Stomach (tissue), 9 donors: ENCODE data around the gene TTLL12. TPM values are rescaled to one million over a fixed set of nuclear protein-coding genes. Genes with fewer than 3 reads are reported as not detected.
A peak's percentile ranks its signal among the peaks of the same experiment; 100 is the strongest.

Experiments used
- DNase-seq, 2 donors: peaks; one replicate each; pipeline versions ENCODE4 v3.0.0 to v3.0.0-alpha.2; 2013 to 2019
- H3K27ac ChIP-seq, 5 donors: fragments of 200-600 bp in 4 of 5; sonication (generic) in 4 of 5; one replicate each; pipeline ENCODE4 v1.5.1; 2013 to 2019; ENCODE audit warnings: mild to moderate bottlenecking in 1 of 5, moderate library complexity in 1 of 5
- H3K27me3 ChIP-seq, 3 donors: fragments of 200-600 bp; sonication (generic); one replicate each; pipeline ENCODE4 v1.5.1; 2017 to 2019; ENCODE audit warnings: mixed run types in 1 of 3
- H3K36me3 ChIP-seq, 4 donors: fragments of 200-600 bp; sonication (generic); 1 replicate in 3 of 4; 2 replicates in 1 of 4; pipeline ENCODE4 v1.5.1; 2016 to 2019
- H3K4me1 ChIP-seq, 4 donors: fragments of 200-600 bp; sonication (generic); one replicate each; pipeline ENCODE4 v1.5.1; 2016 to 2019
- H3K4me3 ChIP-seq, 4 donors: fragments of 200-600 bp; sonication (generic) in 3 of 4; one replicate each; pipeline ENCODE4 v1.5.1; 2016 to 2019; ENCODE audit warnings: mild to moderate bottlenecking in 1 of 4
- H3K9me3 ChIP-seq, 4 donors: fragments of 200-600 bp; sonication (generic); one replicate each; pipeline ENCODE4 v1.5.1; 2016 to 2019
- EP300 ChIP-seq: sonication (generic); formaldehyde crosslinking; IDR thresholded peaks from one replicate; pipeline ENCODE4 v1.6.1; 2017; ENCODE audit warnings: antibody characterized with exemption
- POLR2A ChIP-seq, 4 donors: fragments of 450-650 bp; IDR thresholded peaks; one replicate each; pipeline ENCODE4 v1.6.1; 2016; ENCODE audit warnings: antibody characterized with exemption in 4 of 4, control low read depth in 2 of 4, mild to moderate bottlenecking in 1 of 4, moderate library complexity in 1 of 4
- POLR2AphosphoS5 ChIP-seq, 3 donors: sonication (generic); formaldehyde crosslinking; IDR thresholded peaks; one replicate each; pipeline ENCODE4 v1.6.1; 2016; ENCODE audit warnings: antibody characterized with exemption in 3 of 3
- WGBS, 5 donors: extraction: QIAGEN DNeasy Blood & Tissue Kit in 3 of 5; methylation state at CpG; one replicate each; pipeline versions ENCODE4 v1.1.5 to v1.1.7; 2013 to 2018; 5-methylcytosine and 5-hydroxymethylcytosine counted together
- intact Hi-C: fragments of 100-400 bp; cut with DNase I; formaldehyde crosslinking; loops from one replicate; pipeline ENCODE4 v1.15.1; 2023; ENCODE audit warnings: low total_unique reads
- polyA plus RNA-seq, 3 donors: library from polyadenylated mRNA; stranded (reverse); fragments of 200-250 nt; gene quantifications; one replicate each; pipeline ENCODE4 v1.2.3, GENCODE V29; 2013
- total RNA-seq, 5 donors: library from RNA; depleted of rRNA; stranded (reverse); fragments of >200 nt; gene quantifications; one replicate each; pipeline versions ENCODE4 v1.1.0 to v1.2.3, GENCODE V29; 2014 to 2016
- TF ChIP-seq, protein P1 (sequence below), 7 experiments: fragments of 450-650 bp in 4 of 7; fragments of 200-600 bp in 3 of 7; sonication (generic) in 3 of 7; IDR thresholded peaks; one replicate each; pipeline ENCODE4 v1.5.1; 2016 to 2019; ENCODE audit warnings: antibody characterized with exemption in 7 of 7, control low read depth in 2 of 7, mild to moderate bottlenecking in 1 of 7
- donor health status: healthy with polysubstance abuse.
- donor health status: Bipolar disorder and iron deficiency.
- donor health status: healthy.

Gene TTLL12
- total and polyA plus RNA-seq, 8 donors, result 4.1 to 64.3 (median 30.1) TPM

DNA sequence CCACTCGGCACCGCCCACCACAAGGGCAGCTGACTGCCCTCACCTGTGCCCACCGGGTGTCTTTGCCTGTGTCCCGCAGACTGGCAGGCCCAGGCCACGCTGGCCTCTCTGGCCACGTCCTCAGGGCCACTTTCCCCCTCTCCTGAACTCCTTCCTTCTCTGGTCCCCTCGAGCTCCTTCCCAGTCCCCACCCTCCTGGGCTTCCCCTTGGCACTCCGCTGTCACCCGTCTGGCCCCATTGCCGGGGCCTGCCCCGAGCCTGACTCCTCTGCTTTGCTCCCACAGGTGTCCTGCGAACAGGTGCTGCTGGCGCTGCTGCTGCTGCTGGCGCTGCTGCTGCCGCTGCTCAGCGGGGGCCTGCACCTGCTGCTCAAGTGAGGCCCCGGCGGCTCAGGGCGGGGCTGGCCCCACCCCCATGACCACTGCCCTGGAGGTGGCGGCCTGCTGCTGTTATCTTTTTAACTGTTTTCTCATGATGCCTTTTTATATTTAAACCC, 58.0 kb downstream of the TTLL12 start:
- Histone ChIP-seq H3K4me3 (peak overlapping the region in 2 of 4 donors; percentile 5 to 18), H3K4me1 (peaks cover 23 to 71% (median 54%) of the 10 kb centered on the region in 4 donors), H3K36me3 (peaks cover 0 to 37% (median 36%) of the 10 kb centered on the region in 4 donors), H3K27me3 (no peaks in the 10 kb centered on the region), H3K9me3 (no peaks in the 10 kb centered on the region), H3K27ac (peak overlapping the region; percentile 73 to 85 (median 78))
- TF ChIP-seq POLR2AphosphoS5 (IDR thresholded peaks at IDR 0.05), result peak in 2 of 3 donors; percentile 53 to 65
- TF ChIP-seq, protein P1, sequence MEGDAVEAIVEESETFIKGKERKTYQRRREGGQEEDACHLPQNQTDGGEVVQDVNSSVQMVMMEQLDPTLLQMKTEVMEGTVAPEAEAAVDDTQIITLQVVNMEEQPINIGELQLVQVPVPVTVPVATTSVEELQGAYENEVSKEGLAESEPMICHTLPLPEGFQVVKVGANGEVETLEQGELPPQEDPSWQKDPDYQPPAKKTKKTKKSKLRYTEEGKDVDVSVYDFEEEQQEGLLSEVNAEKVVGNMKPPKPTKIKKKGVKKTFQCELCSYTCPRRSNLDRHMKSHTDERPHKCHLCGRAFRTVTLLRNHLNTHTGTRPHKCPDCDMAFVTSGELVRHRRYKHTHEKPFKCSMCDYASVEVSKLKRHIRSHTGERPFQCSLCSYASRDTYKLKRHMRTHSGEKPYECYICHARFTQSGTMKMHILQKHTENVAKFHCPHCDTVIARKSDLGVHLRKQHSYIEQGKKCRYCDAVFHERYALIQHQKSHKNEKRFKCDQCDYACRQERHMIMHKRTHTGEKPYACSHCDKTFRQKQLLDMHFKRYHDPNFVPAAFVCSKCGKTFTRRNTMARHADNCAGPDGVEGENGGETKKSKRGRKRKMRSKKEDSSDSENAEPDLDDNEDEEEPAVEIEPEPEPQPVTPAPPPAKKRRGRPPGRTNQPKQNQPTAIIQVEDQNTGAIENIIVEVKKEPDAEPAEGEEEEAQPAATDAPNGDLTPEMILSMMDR (IDR thresholded peaks at IDR 0.05), result no peak
- 17 to 45% (median 29%) methylated on average over 14 to 20 of the region's 20 CpGs for WGBS, 5 donors
- intact Hi-C loops, result no loop called here
- DNase-seq, result peak; percentile 82 to 86

DNA sequence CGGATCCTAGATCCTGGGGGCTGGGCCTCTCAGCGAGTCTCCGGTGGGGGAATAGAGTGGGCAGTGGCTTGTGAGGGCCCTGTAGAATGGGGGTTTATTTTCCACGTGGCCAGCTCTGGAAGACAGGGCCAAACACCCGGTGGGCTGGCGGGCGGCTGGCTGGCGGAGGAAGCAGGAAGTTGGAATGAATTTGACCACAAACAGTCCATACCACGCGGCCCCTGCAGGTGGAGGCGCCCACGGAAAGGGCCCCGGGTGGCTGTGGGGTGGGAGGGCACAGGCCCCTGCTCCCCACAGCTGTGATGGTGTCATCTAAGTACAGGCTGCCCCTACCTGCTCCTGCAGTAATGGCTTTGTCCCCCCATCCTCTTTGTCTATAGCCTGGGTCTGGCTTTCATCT, 58.8 kb downstream of the TTLL12 start:
- H3K27me3 ChIP-seq, result no peaks in the 10 kb centered on the region
- peak overlapping the region in 1 of 4 donors; percentile 18 for H3K4me3 ChIP-seq
- DNase-seq, result peak in 1 of 2 donors; percentile 52
- H3K4me1 ChIP-seq, result peaks cover 23 to 74% (median 56%) of the 10 kb centered on the region in 4 donors
- no peaks in the 10 kb centered on the region for H3K9me3 ChIP-seq
- intact Hi-C loops, result no loop called here
- peaks cover 0 to 28% (median 27%) of the 10 kb centered on the region in 4 donors for H3K36me3 ChIP-seq
- H3K27ac ChIP-seq, result peak overlapping the region; percentile 73 to 85 (median 78)
- TF ChIP-seq EP300 (no peak), POLR2AphosphoS5 (IDR thresholded peaks at IDR 0.05) (no peak), POLR2A (IDR thresholded peaks at IDR 0.05) (no peak)
- TF ChIP-seq, protein P1 (IDR thresholded peaks at IDR 0.05), result no peak
- 32 to 69% (median 33%) methylated on average over 13 of the region's 13 CpGs for WGBS, 5 donors

DNA sequence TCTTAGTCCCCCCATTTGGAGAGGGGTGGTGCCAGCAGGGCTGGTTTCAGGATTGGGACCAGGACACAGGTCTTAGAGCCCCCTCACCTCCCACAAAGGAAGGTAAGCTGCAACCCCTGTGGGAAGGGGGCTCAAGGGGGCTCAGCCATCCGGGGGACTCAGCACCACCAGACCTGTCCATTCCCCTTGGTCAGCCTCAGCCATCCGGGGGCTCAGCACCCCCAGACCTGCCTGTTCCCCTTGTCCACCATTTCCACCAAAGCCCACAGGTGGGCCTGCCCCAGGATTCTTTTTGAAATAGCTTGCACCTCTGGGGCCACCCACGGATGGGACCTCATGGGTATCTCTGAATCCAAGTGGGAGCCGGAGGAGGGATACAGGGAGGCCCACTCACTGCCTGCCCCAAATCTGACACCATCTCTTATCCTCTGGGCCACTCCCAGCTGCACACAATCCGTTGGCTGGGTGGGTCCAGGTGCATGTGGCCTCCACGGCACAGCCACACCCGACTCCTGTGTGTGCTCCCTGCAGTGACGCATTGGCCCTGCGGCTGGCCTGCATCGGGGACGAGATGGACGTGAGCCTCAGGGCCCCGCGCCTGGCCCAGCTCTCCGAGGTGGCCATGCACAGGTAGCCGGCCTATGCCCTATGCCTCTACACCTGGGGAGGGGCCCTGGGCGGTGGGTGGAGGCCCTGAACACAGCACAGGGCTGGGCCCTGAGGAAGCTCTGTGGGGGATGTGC, 59.6 kb downstream of the TTLL12 start:
- peak; percentile 78 to 92 for DNase-seq
- 40 to 71% (median 55%) methylated on average over 16 to 17 of the region's 17 CpGs for WGBS, 5 donors
- H3K27me3 ChIP-seq, result no peaks in the 10 kb centered on the region
- peak in 2 of 3 donors; percentile 83 to 86 for TF ChIP-seq POLR2AphosphoS5 (IDR thresholded peaks at IDR 0.05)
- TF ChIP-seq EP300, result no peak
- no peak for TF ChIP-seq POLR2A (IDR thresholded peaks at IDR 0.05)
- TF ChIP-seq, protein P1 (IDR thresholded peaks at IDR 0.05), result peak in 1 of 7 experiments; percentile 5
- peak overlapping the region; percentile 73 to 85 (median 78) for H3K27ac ChIP-seq
- H3K4me3 ChIP-seq, result peak overlapping the region in 1 of 4 donors; percentile 18
- H3K36me3 ChIP-seq, result peaks cover 0 to 20% (median 20%) of the 10 kb centered on the region in 4 donors
- intact Hi-C loops, result no loop called here
- peaks cover 23 to 79% (median 60%) of the 10 kb centered on the region in 4 donors for H3K4me1 ChIP-seq
- H3K9me3 ChIP-seq, result no peaks in the 10 kb centered on the region

DNA sequence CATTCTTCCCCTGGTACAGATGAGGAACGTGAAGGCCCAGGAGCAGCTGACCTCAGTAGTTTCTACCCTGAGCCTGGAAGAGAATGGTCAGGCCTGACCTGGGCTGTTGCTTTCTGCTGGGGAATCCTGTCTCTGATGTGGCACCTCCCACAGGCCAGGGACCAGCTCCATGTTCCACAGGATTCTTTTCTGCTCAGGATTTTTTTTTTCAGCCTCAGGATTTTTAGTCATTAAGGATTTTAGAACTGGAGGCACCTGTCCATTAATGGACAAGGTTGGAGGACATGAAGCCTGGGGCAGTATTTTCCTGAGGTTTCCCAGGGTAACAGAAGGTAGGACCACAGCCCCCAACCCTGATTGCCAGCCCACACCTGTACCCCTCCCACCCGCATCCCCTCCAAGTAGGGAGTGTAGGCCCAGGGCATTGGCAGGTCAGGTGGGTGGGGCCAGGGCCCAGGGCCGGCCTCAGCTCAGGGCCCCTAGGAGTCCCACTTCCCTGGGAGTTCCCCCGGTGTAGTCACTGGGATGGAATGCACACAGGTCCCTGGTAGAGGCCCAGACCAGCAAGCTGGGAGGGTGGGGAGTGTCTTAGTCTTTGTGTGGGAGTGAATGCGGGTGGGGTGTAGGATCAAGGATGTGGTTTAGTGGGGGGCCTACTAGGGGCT, 60.3 kb downstream of the TTLL12 start:
- H3K4me1 ChIP-seq, result peaks cover 19 to 79% (median 59%) of the 10 kb centered on the region in 4 donors
- intact Hi-C loops, result no loop called here
- H3K27me3 ChIP-seq, result no peaks in the 10 kb centered on the region
- TF ChIP-seq, protein P1 (IDR thresholded peaks at IDR 0.05), result no peak
- no peak for TF ChIP-seq POLR2A (IDR thresholded peaks at IDR 0.05)
- TF ChIP-seq POLR2AphosphoS5 (IDR thresholded peaks at IDR 0.05), result peak in 1 of 3 donors; percentile 25
- TF ChIP-seq EP300, result no peak
- no peaks in the 10 kb centered on the region for H3K9me3 ChIP-seq
- peak overlapping the region; percentile 73 to 85 (median 78) for H3K27ac ChIP-seq
- peak; percentile 57 to 92 for DNase-seq
- peaks cover 0 to 13% (median 13%) of the 10 kb centered on the region in 4 donors for H3K36me3 ChIP-seq
- WGBS, 5 donors, result 37 to 53% (median 43%) methylated on average over 4 to 5 of the region's 5 CpGs
- no peak overlapping the region for H3K4me3 ChIP-seq
